ENCODE data around the gene ARV1. TPM values are rescaled to one million over a fixed set of nuclear protein-coding genes. Genes with fewer than 3 reads are reported as not detected.

Gene ARV1
- total RNA-seq, 1 experiment from 2014 or later, result 4.0 TPM

DNA sequence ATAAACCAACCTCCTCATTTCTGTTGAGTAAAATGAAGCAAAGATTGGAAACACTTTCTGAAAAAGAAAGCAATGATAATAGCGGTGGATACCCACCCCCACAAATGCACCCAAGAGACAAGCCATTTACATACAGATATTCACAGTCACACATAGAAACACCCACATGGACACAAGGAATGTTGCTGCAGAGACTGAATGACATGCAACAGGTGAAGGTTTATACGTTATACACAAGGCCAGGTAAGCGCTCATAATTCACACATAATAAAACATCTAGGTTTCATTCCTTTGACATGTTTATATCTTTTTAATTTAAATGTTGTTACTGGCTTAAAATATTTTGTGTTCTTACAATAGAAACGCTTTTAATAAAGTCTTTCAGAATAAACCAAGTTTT, 21.3 kb downstream of the ARV1 start:
- Histone ChIP-seq H3K27ac (ENCODE audit: low read depth, low read length) (no peak overlapping the region), H3K36me3 (ENCODE audit: control insufficient read depth in 1 of 2, insufficient read depth in 2 of 2, low read length in 2 of 2) (peaks cover 13 to 29% of the 10 kb centered on the region in 2 experiments; a peak in 3 of 4 replicates)
- POLR2A ChIA-PET, result no interaction called here

More for the DNA sequence above, 21.3 kb downstream of the ARV1 start:
- H3K4me3 ChIP-seq (replicated peaks in 1 of 2; ENCODE audit: low read depth in 1 of 2, low read length in 2 of 2), result no peak overlapping the region
- H3K79me2 ChIP-seq (ENCODE audit: insufficient read depth, low read length), result no peaks in the 10 kb centered on the region
- TF ChIP-seq CEBPB (IDR thresholded peaks at IDR 0.05; ENCODE audit: low read depth), result no peak
- no peak for TF ChIP-seq SRF (IDR thresholded peaks at IDR 0.05; ENCODE audit: low read depth)
- TF ChIP-seq EZH2 (IDR thresholded peaks at IDR 0.05), result no peak
- no peak for TF ChIP-seq SIN3A (IDR thresholded peaks at IDR 0.05; ENCODE audit: low read depth)
- TF ChIP-seq TCF7L2 (IDR thresholded peaks at IDR 0.05; ENCODE audit: borderline replicate concordance, extremely low read depth, insufficient read depth, insufficient read length), result no peak
- no peak for TF ChIP-seq RAD21 (IDR thresholded peaks at IDR 0.05; ENCODE audit: low read depth)
- TF ChIP-seq YY1 (IDR thresholded peaks at IDR 0.05; ENCODE audit: extremely low read depth, insufficient replicate concordance, low read depth, low read length), result no peak
- TF ChIP-seq, protein P1, sequence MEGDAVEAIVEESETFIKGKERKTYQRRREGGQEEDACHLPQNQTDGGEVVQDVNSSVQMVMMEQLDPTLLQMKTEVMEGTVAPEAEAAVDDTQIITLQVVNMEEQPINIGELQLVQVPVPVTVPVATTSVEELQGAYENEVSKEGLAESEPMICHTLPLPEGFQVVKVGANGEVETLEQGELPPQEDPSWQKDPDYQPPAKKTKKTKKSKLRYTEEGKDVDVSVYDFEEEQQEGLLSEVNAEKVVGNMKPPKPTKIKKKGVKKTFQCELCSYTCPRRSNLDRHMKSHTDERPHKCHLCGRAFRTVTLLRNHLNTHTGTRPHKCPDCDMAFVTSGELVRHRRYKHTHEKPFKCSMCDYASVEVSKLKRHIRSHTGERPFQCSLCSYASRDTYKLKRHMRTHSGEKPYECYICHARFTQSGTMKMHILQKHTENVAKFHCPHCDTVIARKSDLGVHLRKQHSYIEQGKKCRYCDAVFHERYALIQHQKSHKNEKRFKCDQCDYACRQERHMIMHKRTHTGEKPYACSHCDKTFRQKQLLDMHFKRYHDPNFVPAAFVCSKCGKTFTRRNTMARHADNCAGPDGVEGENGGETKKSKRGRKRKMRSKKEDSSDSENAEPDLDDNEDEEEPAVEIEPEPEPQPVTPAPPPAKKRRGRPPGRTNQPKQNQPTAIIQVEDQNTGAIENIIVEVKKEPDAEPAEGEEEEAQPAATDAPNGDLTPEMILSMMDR (IDR thresholded peaks at IDR 0.05 in 2 of 3, conservative IDR thresholded peaks at IDR 0.05 in 1 of 3; ENCODE audit: borderline replicate concordance in 1 of 3, insufficient read depth in 1 of 3, low read depth in 2 of 3, low read length in 2 of 3), result no peak
- TF ChIP-seq, protein P2, sequence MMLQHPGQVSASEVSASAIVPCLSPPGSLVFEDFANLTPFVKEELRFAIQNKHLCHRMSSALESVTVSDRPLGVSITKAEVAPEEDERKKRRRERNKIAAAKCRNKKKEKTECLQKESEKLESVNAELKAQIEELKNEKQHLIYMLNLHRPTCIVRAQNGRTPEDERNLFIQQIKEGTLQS (IDR thresholded peaks at IDR 0.05), result no peak
- TF ChIP-seq CBX3 (IDR thresholded peaks at IDR 0.05; ENCODE audit: low read depth), result no peak
- TF ChIP-seq, protein P3, sequence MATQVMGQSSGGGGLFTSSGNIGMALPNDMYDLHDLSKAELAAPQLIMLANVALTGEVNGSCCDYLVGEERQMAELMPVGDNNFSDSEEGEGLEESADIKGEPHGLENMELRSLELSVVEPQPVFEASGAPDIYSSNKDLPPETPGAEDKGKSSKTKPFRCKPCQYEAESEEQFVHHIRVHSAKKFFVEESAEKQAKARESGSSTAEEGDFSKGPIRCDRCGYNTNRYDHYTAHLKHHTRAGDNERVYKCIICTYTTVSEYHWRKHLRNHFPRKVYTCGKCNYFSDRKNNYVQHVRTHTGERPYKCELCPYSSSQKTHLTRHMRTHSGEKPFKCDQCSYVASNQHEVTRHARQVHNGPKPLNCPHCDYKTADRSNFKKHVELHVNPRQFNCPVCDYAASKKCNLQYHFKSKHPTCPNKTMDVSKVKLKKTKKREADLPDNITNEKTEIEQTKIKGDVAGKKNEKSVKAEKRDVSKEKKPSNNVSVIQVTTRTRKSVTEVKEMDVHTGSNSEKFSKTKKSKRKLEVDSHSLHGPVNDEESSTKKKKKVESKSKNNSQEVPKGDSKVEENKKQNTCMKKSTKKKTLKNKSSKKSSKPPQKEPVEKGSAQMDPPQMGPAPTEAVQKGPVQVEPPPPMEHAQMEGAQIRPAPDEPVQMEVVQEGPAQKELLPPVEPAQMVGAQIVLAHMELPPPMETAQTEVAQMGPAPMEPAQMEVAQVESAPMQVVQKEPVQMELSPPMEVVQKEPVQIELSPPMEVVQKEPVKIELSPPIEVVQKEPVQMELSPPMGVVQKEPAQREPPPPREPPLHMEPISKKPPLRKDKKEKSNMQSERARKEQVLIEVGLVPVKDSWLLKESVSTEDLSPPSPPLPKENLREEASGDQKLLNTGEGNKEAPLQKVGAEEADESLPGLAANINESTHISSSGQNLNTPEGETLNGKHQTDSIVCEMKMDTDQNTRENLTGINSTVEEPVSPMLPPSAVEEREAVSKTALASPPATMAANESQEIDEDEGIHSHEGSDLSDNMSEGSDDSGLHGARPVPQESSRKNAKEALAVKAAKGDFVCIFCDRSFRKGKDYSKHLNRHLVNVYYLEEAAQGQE (IDR thresholded peaks at IDR 0.05; ENCODE audit: low read depth), result no peak
- TF ChIP-seq ZNF274 (IDR thresholded peaks at IDR 0.05; ENCODE audit: low read depth, low read length), result no peak
- no peak for TF ChIP-seq EZH2phosphoT487 (IDR thresholded peaks at IDR 0.05; ENCODE audit: borderline replicate concordance)
- no peak for TF ChIP-seq POLR2AphosphoS5 (IDR thresholded peaks at IDR 0.05; ENCODE audit: low read depth, low read length)
- no peak for TF ChIP-seq EGR1 (IDR thresholded peaks at IDR 0.05; ENCODE audit: low read depth)
- no peak for TF ChIP-seq JUND (IDR thresholded peaks at IDR 0.05)
- TF ChIP-seq FOSL1 (IDR thresholded peaks at IDR 0.05; ENCODE audit: low read depth), result no peak
- no peak for TF ChIP-seq POLR2A (IDR thresholded peaks at IDR 0.05; ENCODE audit: borderline replicate concordance, extremely low read depth, insufficient read depth, insufficient read length)
- TF ChIP-seq, protein P4, sequence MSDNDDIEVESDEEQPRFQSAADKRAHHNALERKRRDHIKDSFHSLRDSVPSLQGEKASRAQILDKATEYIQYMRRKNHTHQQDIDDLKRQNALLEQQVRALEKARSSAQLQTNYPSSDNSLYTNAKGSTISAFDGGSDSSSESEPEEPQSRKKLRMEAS (IDR thresholded peaks at IDR 0.05), result no peak
- H4K20me1 ChIP-seq (ENCODE audit: insufficient read depth), result no peaks in the 10 kb centered on the region
- H3K9ac ChIP-seq (ENCODE audit: low read length), result no peak overlapping the region
- H2AFZ ChIP-seq (ENCODE audit: low read depth, low read length, poor library complexity, severe bottlenecking), result no peak overlapping the region
- intact Hi-C loops (cut with micrococcal nuclease), result no loop called here
- ChIA-PET CTCF (no interaction called here), RAD21 (ENCODE audit: low non-redundant PET in 1 of 2, low total read pairs in 2 of 2, uncharacterized antibody in 2 of 2, unreplicated experiment in 2 of 2) (no interaction called here)
- no peak for DNase-seq (ENCODE audit: low read depth, low spot score)
- H3K4me1 ChIP-seq (ENCODE audit: control insufficient read depth in 1 of 2, insufficient read depth in 2 of 2, low read length in 2 of 2), result no peaks in the 10 kb centered on the region
- ATAC-seq, result no peak
- BruUV-seq (replicated peaks), result no TSS peak
- no peak overlapping the region for H3K4me2 ChIP-seq (ENCODE audit: low read length)
- no peaks in the 10 kb centered on the region for H3K9me2 ChIP-seq (ENCODE audit: insufficient read depth)
- H3K9me3 ChIP-seq (ENCODE audit: control insufficient read depth in 1 of 2, insufficient read depth in 1 of 2, low read depth in 1 of 2, low read length in 2 of 2), result no peaks in the 10 kb centered on the region
- H3K27me3 ChIP-seq (ENCODE audit: insufficient read depth, low read length), result no peaks in the 10 kb centered on the region

Data from HCT116 (cell line).